Kidney (tissue), 22 donors: ENCODE measurements around the gene SORCS2. TPM values are rescaled to one million over a fixed set of nuclear protein-coding genes. Genes with fewer than 3 reads are reported as not detected.

Experiments used
- DNase-seq, 5 donors: peaks; one replicate each; pipeline ENCODE4 v3.0.0-alpha.2; 2013 to 2020
- FAIRE-seq: peaks from 2 replicates; lab custom pipeline; 2012; peaks lifted over from hg19 to GRCh38; lab: Jason Lieb, UNC
- H3K27ac ChIP-seq, 2 donors: one replicate each; pipeline ENCODE4 v1.7.0; 2013; ENCODE audit warnings: low read depth in 2 of 2, low read length in 2 of 2, inconsistent platforms in 1 of 2
- H3K27me3 ChIP-seq: one replicate; pipeline ENCODE4 v1.7.1; 2013; ENCODE audit warnings: low read length, inconsistent platforms; ENCODE audit not compliant: control insufficient read depth, insufficient read depth
- H3K36me3 ChIP-seq, 3 donors: one replicate each; pipeline versions ENCODE4 v1.7.0 to v1.7.1; 2013; ENCODE audit warnings: low read length in 3 of 3, control low read depth in 1 of 3, inconsistent platforms in 1 of 3; ENCODE audit not compliant: insufficient read depth in 3 of 3, control insufficient read depth in 2 of 3
- H3K4me1 ChIP-seq, 3 donors: one replicate each; pipeline versions ENCODE4 v1.7.0 to v1.7.1; 2013; ENCODE audit warnings: low read length in 3 of 3, inconsistent platforms in 1 of 3, low read depth in 1 of 3; ENCODE audit not compliant: control insufficient read depth in 2 of 3, insufficient read depth in 2 of 3
- H3K4me3 ChIP-seq, 3 donors: one replicate each; pipeline versions ENCODE4 v1.7.0 to v1.8.1; 2013; ENCODE audit warnings: low read length in 3 of 3, control low read depth in 1 of 3, inconsistent platforms in 1 of 3
- H3K9ac ChIP-seq, 3 donors: one replicate each; pipeline versions ENCODE4 v1.7.0 to v1.7.1; 2013; ENCODE audit warnings: low read length in 3 of 3, control low read depth in 1 of 3, inconsistent platforms in 1 of 3
- H3K9me3 ChIP-seq, 3 donors: one replicate each; pipeline versions ENCODE4 v1.7.0 to v1.7.1; 2013; ENCODE audit warnings: low read length in 3 of 3, control low read depth in 1 of 3, inconsistent platforms in 1 of 3; ENCODE audit not compliant: control insufficient read depth in 2 of 3, insufficient read depth in 1 of 3
- intact Hi-C: fragments of 100-400 bp; cut with DNase I; formaldehyde crosslinking; loops from one replicate; pipeline ENCODE4 v1.11.1; 2022
- long read RNA-seq, 10 donors: library from polyadenylated mRNA in 1 of 10; unstranded in 1 of 10; transcript quantifications; one replicate each; pipeline ENCODE4 v2.0.0 and lab custom pipeline, GENCODE V29; 2021 to 2026
- polyA plus RNA-seq: library from polyadenylated mRNA; stranded (reverse); fragments of 350-450 nt; fragmentation: Illumina TruSeq; extraction: RNeasy Lipid Tissue Mini Kit (QIAGEN cat#74804); gene quantifications from one replicate; pipeline ENCODE4 v1.2.3, GENCODE V29; 2014; ENCODE audit warnings: low read depth, low replicate concordance; ENCODE audit not compliant: insufficient read depth
- total RNA-seq: library from RNA; stranded (reverse); fragmentation: NEBNext Ultra II Directional; extraction: Animal tissue kit (Norgen Biotek cat#: 25700); gene quantifications from one replicate; pipeline ENCODE4 v1.2.1, GENCODE V29; 2021
- TF ChIP-seq, protein P1 (sequence below): IDR thresholded peaks from 3 replicates; pipeline ENCODE4 v1.5.1; 2012; ENCODE audit warnings: mild to moderate bottlenecking, moderate library complexity, borderline replicate concordance; ENCODE audit not compliant: insufficient read depth; ENCODE audit errors: extremely low read depth
- donor health status: control.
- donor health status: control.
- donor health status: control.
- donor health status: control.
- donor health status: control.
- donor health status: DM: yes; HTN: yes; CAD: no.
- donor health status: Normal renal cell carcinoma (clear cell type).

Gene SORCS2
- 9.1 TPM for total RNA-seq
- 6.1 TPM for polyA plus RNA-seq
- long read RNA-seq, donor 1 = 0 reads
- long read RNA-seq, donor 2 = 0 reads
- long read RNA-seq, donor 3 = 0 reads
- long read RNA-seq, donor 4 = 0 reads
- long read RNA-seq, donor 5 = 0 reads
- long read RNA-seq, donor 6 = 0 reads
- long read RNA-seq, donor 7, partial matches to known transcripts = 9 of 10 reads
- long read RNA-seq, donor 7, other reads (novel, unspliced or antisense) = 1 of 10 reads
- long read RNA-seq, donor 8 = 0 reads
- long read RNA-seq, donor 9 = 0 reads
- long read RNA-seq, donor 10 = 0 reads

DNA sequence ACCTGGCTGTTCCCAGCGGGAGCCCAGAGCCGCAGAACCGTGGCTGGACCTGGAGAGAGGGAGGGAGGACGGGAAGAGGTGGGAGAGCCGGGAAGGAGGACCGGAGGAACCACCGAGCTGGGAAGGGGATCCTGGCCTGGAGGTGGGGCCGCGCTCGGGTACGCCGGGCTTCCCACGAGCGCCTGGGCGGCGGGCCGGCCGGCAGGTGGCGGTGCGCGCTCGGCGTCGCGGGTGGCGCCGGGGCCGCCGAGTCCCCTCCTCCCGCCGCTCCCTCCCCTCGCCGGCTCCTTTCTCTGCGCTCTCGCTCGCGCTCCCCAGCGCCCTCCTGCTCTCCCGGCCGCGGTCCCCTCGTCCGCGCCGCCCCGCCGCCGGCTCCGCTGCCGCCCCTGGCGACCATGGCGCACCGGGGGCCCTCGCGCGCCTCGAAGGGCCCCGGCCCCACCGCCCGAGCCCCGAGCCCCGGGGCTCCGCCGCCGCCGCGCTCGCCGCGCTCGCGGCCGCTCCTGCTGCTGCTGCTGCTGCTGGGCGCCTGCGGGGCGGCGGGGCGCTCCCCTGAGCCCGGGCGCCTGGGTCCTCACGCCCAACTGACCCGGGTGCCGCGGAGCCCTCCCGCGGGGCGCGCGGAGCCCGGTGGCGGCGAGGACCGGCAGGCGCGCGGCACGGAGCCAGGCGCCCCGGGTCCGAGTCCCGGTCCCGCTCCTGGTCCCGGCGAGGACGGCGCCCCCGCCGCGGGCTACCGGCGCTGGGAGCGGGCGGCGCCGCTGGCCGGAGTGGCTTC, at the start of gene SORCS2:
TSS of gene SORCS2 (plus strand) at position 287 of the 778 bp plus-strand sequence.
- FAIRE-seq (no peak), DNase-seq (peak; percentile 56 to 87 (median 83))
- peak within 1 kb of the TSS in 2 of 3 donors; percentile 30 to 44 for H3K4me3 ChIP-seq
- H3K9me3 ChIP-seq = no peaks in the 10 kb centered on the region
- TF ChIP-seq, protein P1, sequence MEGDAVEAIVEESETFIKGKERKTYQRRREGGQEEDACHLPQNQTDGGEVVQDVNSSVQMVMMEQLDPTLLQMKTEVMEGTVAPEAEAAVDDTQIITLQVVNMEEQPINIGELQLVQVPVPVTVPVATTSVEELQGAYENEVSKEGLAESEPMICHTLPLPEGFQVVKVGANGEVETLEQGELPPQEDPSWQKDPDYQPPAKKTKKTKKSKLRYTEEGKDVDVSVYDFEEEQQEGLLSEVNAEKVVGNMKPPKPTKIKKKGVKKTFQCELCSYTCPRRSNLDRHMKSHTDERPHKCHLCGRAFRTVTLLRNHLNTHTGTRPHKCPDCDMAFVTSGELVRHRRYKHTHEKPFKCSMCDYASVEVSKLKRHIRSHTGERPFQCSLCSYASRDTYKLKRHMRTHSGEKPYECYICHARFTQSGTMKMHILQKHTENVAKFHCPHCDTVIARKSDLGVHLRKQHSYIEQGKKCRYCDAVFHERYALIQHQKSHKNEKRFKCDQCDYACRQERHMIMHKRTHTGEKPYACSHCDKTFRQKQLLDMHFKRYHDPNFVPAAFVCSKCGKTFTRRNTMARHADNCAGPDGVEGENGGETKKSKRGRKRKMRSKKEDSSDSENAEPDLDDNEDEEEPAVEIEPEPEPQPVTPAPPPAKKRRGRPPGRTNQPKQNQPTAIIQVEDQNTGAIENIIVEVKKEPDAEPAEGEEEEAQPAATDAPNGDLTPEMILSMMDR = peak; percentile 58
- H3K27ac ChIP-seq = no peak within 1 kb of the TSS
- H3K36me3 ChIP-seq = no peaks in the 10 kb centered on the region
- peaks cover 6% of the 10 kb centered on the region for H3K27me3 ChIP-seq
- peak within 1 kb of the TSS in 1 of 3 donors; percentile 34 for H3K9ac ChIP-seq
- intact Hi-C loops = loop anchor here (10.0 kb wide), 1 partner anchor 102 kb away; no protein-coding TSS in a partner anchor
- peaks cover 0 to 6% (median 0%) of the 10 kb centered on the region in 3 donors for H3K4me1 ChIP-seq

DNA sequence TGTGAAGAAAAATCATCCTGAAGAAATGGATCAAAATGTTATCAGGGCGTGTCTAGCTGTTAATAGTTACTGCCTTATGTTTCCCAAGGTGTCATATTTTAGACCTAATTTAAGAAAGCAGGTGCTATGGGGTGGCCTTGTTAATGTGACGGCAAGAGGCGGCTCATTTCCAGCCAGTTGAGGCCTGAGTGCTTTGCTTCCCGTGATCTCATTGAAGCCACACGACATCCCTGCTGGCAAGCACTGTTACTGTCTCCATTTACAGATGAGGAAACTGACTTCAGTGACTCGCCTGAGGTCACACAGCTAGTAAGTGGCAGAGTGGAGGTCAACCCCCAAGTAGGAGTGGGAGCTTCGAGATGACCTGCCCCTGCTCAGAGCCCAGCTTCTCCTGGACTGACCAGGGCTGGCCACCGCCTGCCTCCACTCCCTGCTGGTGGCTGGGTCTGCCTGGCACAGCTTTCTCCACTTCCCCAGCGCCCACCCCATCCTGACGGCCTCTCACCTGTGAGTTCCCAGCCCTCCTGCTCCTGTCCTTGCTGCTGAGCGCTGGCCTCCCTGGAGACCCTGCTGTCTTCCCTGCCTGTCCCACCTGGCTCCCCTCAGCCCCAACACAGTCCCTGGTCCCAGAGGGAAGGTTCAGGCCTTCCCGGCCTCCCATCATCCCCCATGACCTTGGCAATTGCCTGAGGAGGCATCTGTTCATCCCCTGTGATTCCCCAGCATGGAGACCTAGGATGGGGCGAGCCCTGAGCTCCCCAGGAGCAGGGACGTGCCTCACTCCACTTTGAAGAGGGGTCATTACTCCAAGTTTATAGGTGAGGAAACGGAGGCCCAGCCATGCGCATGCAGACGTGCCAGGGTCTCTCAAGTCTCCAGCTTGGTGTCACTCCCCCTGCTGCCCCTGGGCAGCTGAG, 47.7 kb upstream of the SORCS2 start:
- Histone ChIP-seq H3K4me3 (no peak overlapping the region), H3K27ac (no peak overlapping the region), H3K36me3 (no peaks in the 10 kb centered on the region), H3K9me3 (no peaks in the 10 kb centered on the region), H3K9ac (no peak overlapping the region), H3K27me3 (no peaks in the 10 kb centered on the region), H3K4me1 (peaks cover 0 to 7% (median 4%) of the 10 kb centered on the region in 3 donors)
- TF ChIP-seq, protein P1 = no peak
- no peak for DNase-seq
- no peak for FAIRE-seq
- intact Hi-C loops = no loop called here

DNA sequence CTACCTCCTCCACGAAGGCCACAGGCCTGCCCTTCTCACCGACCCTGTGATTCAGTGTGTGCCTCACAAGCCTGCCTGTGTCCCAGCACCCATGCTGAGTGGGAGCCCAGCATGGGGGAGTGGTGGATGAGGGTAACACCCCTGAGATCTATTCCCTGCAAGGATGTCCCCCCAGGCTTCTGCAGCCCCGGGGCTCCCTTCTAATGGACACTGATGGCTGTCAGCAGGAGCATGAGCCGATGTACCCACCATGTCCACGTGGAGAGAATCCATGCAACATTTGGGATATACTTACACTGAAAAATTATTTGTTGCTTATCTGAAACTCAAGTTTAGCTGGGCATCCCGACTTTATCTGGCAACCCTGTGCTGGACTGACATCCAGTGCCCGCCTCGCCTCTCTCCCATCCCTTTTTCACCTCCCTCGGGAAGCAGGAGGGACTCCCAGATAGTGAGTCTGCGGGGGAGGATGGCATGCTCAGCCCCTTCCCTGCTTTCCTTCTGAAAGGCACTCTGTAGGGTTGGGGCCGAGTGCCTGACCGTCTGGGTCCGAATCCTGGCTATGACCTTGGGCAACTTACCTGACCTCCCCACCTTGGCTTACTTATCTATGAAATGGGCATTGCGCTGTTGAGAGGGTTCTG, 46.9 kb upstream of the SORCS2 start:
- Histone ChIP-seq H3K36me3 (no peaks in the 10 kb centered on the region), H3K4me1 (peaks cover 0 to 3% (median 0%) of the 10 kb centered on the region in 3 donors), H3K27me3 (no peaks in the 10 kb centered on the region), H3K27ac (no peak overlapping the region), H3K4me3 (no peak overlapping the region), H3K9me3 (no peaks in the 10 kb centered on the region), H3K9ac (no peak overlapping the region)
- intact Hi-C loops = no loop called here
- DNase-seq (peak in 1 of 5 donors; percentile 36), FAIRE-seq (no peak)
- TF ChIP-seq, protein P1 = no peak
